Cerebellar nuclear complex (tissue), 1 donor: ENCODE measurements around the gene PCYOX1L.
"Not testable (repeated sequence)": the region's sequence is repeated elsewhere in the genome, so short reads cannot be mapped to it uniquely, and the experiment has no call there.

ENCODE experiments used
- DNase-seq, 2 experiments: peaks; one replicate each; lab custom pipeline; 2025; lab: John Stamatoyannopoulos, UW

Gene PCYOX1L

DNA sequence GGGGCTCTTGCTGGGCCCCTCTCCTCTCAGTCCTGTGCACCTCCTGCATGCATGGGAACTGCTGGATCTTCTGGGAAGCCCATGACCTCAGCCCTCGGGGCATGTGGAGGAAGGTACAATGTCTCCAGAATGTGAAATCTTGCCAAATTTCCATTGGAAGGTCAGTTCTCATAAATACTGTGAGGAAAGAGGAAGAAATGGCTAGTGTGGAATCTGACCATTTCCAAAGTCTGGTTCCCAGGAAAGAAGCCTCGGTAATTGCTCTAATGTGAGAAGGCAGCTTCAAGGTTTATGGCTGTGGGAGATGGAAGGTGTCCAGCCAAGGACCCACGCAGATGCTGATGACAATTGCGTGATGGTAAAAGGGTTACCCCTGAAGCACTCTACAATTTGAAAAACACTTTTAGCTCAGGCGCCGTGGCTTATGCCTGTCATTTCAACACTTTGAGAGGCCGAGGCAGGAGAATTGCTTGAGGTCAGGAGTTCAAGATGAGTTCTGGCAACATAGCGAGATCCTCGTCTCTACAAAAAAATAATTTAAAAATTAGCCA, 29.3 kb downstream of the PCYOX1L start:
- no peak for DNase-seq

DNA sequence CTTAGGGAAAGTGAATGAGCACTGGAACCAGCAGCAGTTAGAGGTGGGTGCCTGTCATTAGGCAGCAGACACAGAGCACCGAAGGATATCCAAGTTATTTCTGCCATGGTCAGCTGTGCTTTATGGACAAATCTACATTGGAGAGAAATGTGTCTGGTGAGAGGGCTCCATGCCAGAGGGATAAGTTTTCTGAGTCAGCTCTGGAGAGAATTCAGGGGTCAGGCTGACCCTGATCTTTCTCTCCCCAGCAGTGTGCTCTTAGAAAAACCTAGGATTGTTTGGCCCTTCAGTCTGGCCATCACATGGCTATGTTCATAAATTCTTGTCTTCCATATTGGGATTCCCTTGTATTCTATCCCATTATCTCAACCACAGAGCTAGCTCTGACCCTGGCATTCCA, 30.1 kb downstream of the PCYOX1L start:
- no peak for DNase-seq

DNA sequence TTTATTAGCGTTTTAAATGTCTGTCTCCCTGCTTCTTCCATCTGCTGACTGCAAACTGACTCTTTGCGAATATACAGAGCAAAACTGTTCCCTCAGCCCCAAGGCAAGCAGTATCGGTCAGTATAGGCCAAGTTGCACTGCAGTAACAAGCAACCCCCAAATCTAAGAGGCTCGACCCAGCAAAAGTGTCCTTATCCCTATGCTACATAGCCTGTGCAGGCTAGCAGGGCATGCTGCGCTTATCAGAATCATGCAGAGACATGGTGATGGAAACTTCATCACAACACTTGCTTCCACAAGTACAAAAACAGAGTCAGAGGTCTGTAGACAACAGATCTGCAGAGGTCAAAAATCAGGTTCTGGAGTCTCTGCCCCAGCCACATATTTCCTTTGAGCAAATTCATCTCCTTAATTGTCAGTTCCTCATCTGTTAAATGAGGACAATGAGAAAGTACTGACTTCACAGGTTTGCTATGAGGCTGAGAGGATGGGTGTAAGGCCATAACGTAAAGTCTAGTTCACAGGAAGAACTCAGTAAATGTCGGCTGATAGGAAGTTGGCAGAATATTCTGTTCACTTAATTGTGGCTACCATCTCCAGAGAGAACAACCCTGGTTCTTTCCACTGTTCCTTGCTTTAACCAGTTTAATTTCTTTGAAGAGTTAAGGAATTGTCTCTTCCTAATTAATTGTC, 30.8 kb downstream of the PCYOX1L start:
- DNase-seq: no peak

DNA sequence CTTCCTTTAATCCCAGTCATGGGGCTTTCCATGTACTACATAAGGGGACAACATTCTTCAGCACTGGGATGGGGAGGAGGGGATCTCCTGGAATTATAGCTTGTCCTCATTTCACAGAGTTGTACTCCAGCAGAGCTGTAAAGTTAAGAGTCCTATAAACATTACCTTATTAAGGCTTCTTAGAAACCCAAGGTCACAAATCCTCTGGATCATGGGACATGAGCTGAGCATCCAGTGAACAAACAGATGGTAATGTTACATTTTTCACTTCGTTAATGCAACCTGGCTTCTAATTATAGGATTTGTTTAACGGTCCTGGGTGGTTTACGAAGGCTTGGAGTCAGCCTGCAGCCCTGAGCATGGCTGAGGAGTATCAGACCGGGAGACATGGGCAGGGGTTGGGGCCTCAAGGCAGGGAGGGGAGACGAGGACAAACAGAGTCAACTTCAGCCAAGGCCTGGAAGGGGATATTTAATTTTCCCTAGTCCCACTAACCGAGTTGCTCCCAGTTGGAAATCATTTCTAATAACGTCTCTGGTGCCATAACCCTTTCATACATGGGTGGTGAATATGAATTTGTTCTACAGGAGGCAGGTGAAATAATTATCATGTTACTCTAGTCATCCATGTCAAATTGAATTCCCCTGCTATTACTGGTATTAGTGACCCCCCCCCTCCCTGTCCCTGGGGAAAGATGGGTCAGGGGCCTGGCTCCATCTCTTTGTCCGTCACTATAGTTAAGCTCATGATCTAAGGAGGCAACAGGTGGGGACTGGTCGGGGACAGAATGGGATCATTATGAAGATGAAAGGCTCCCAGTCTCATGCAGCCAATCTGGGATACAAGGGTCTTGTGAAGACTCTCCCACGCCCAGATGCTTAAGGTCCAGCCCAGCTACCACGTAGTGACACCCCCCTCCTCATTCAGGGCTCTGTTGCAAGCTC, 32.0 kb downstream of the PCYOX1L start:
- DNase-seq: no peak

DNA sequence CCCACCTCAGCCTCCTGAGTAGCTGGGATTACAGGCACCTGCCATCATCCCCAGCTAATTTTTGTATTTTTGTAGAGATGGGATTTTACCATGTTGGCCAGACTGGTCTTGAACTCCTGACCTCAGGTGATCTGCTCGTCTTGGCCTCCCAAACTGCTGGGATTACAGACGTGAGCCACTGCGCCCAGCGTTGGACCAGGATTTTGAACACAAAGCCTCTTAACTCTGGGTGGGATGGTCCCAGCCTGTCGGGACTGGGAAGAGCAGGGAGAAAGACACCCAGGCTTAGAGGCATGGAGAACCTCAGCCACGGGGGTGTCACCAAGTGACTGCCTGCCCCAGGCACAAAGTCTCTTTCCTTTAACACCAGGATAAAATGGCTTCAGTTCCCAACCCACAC, 33.2 kb downstream of the PCYOX1L start:
- not testable (repeated sequence) for DNase-seq

DNA sequence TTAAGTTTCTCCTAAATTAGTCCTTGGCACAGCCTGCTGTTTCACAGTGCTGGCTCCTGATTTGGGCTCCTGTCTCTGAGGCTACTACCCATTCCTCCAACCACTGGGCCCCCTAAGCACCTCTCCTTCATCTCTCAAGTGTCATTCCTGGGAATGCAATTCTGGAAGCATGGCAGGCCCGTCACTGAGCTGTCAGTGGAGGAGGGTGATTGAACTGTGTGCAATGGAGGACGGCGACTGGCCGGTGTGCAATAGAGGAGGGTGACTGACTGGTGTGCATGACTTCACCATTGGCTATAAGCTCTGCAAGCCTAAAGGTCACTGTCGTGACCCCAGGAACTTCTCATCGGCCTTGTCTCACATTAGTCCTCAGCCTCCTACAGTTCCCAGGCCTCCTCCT, 33.7 kb downstream of the PCYOX1L start:
- no peak for DNase-seq

DNA sequence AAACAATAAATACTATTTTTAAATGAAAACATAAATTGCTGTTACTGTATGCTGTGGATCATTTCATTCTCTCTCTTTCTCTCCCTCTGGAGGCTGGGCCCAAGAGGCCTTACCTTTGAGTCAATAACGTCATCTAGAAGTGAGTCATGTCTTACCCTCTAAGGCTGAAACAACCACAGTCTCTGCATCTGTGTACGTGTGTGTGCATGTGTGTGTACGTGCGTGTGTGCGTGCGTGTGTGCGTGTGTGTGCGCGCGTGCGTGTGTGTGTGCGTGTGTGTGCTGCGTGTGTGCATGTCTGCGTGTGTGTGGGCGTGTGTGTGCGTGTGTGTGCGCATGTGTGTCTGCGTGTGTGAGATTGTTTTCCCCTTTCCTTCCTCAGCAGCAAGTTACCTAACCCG, 34.9 kb downstream of the PCYOX1L start:
- DNase-seq: no peak

DNA sequence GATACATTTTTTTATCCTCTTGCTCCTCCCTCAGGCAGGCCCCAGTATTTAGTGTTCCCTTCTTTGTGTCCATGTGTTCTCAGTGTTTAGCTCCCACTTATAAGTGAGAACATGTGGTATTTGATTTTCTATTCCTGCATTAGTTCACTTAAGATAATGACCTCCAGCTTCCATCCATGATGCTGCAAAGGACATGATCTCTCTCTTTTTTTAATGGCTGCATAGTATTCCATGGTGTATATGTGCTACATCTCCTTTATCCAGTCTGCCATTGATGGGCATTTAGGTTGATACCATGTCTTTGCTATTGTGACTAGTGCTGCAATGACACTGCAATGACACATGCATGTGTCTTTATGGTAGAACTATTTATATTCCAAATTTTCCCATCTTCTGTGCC, 37.1 kb downstream of the PCYOX1L start:
- not testable (repeated sequence) for DNase-seq

DNA sequence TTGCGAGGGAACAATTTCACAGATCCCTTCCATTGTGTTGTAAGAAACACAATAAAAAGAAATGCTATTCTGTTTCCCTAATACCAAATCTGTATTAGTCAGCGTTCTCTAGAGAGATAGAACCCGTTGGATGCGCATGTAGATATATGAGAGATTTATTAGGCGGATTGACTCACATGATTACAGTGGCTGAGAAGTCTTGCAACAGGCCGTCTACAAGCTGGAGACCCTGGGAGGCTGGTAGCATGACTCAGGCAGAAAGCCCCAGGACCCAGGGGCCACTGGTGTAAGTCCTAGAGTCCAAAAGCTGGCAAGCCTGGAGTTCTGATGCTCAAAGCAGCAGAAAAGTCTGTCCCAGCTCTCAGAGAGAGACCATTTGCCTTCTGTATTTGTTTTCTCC, 39.7 kb downstream of the PCYOX1L start:
- DNase-seq: no peak

DNA sequence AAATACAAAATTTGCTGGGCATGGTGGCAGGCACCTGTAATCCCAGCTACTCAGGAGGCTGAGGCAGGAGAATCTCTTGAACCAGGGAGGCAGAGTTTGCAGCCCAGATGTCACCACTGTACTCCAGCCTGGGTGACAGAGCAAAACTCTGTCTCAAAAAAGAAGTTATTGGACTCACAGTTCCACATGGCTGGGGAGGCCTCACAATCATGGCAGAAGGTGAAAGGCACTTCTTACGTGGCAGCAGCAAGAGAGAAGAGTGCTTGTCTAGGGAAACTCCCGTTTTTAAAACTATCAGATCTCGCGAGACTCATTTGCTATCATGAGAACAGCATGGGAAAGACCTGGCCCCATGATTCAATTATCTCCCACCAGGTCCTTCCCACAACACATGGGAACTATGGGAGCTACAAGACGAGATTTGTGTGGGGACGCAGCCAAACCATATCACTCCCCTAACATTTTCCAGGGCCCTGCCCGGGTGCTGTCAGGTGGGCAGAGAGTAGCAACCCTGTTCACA, 41.0 kb downstream of the PCYOX1L start:
- not testable (repeated sequence) for DNase-seq

DNA sequence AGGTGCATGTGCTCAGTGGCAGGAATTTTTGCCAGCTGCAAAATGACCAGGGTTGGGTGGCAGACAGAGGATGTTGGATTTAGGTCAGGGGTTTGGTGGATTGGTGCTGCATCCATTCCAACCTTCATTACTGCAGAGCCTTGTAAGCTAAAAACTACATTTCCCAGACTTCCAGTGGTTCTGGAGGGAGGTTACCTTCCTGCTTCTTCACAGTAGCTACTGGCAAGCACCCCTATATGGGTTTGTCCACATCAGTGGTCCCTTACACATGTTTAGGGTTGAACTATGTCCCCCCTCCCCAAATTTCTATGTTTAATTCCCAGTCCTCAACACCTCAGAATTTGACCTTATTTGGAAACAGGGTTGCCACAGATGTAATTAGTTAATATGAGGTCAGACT, 41.9 kb downstream of the PCYOX1L start:
- no peak for DNase-seq

DNA sequence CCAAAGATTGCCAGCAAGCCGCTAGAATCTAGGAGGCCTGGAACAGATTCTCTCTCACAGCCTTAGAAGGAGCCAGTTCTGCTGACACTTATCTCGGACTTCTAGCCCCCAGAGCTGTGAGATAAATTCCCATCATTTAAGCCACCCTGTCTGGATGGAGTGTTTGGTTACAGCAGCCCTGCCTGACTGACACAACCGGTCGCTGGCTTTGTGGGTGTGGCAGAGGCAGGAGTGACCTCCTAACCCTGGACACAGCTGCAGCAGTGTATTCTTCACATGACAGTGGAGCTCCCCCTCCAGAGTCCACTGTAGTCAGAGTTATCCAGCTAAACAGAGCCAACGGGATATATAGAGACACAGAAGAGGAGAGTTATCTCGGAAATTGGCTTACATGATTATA, 42.5 kb downstream of the PCYOX1L start:
- DNase-seq: no peak

DNA sequence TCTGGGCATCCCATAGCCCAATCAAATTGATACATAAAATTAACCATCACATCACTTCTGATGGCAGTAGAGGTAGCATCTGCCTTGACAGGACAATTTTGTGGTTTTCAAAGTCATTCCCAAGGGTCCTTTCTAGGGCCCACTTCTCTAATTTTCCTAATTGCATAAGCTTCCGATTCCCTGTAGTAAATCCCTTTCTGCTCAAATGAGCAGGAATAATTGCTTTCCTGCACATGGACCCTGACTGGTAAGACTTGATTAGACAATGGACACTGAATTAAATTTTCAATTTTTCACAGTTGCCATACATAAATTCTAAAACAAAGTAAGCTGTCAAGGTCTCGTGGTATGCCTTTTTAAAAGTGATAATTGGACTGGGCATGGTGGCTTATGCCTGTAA, 43.2 kb downstream of the PCYOX1L start:
- DNase-seq: no peak

DNA sequence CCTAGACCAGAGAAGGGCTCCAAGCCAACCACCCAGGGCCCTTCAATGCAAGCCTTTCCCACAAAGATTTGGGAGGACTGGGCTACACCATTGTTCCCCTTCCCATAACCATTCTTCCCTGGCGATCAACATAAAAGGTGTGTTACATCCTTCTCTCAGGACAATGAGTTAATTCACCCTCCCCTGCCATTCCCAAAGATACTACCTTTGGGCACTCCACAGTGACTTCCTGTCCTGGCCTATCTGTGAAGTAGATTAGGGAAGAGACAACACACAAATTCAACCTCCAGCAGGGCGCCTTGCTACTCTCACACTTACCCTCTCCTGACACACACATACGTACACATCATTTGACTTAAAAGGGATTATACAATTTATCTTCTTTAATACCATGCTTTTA, 44.4 kb downstream of the PCYOX1L start:
- no peak for DNase-seq

DNA sequence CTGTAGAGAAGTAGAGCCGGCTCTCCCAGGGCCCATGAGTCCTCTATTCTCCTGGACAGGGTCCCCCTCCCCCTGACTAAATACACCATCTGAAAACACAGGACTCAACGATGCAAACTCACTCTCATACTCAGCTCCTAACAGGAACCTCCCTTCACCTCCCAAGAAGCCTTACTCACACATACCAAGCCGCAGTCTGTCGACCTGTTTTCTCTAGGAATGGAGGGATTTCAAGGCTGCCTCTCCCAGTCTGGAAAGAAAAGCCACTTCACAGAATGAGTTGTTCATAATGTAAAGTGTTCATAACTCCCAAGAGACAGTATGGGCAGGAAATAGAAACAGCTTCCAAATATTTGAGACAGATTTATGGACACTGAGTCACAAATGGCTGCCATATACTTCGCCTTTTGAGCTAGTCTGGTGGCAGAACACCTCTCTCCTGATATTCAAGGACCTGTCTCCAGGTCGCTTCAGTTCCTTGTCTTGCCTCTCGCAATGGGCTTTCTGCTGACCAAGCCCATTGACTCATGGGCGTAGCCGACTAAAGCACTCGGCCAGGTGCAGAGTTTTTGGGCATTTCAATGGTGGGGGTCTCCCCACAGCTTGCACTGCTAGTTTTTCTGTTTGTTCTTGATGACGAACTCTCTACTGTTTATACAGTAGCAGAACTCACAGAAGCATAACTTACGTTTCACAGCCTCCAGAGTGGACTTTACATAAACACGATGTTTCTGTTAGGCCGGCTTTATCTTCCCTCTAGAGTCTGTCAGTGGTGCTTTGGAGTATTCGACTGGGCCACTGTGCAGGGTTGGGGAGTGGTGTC, 46.3 kb downstream of the PCYOX1L start:
- DNase-seq: no peak

DNA sequence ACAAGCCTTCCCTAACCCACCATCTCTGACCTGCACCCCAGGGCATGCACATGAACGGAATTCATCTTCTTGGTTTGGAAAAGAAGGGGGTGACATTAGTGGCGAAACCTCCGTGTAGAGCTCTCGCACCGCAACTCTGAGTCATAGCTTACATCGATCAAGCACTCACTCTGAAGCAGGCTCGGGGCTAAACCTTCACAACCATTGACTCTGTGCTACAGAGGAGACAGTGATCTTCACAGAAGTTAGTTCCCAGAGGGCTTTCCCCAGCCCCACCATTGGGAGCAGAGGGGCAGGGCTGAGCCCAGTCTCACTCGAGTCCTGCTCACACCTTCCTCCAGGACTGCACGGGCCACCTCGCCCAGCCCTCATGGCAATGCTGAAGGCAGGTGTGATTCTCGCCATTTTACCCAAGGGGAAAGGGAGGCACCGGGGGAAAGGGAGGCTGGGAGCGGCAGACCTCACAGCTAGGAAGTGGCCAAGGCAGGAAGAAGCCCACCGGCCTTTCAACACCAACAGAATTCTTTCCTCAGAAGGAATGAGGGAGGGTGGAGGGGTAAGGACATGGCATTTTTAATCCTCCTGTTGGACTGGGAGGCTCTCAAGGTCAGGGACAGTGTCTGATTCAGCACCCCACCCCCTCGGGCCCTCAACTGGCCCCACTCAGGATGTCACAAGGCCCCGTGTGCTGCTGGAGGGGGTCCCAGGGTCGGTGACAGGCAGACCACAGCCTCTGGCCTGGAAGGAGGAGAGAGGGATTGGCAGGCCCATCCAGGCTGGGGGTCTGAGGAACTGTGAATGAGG, 47.1 kb downstream of the PCYOX1L start:
- DNase-seq: no peak

DNA sequence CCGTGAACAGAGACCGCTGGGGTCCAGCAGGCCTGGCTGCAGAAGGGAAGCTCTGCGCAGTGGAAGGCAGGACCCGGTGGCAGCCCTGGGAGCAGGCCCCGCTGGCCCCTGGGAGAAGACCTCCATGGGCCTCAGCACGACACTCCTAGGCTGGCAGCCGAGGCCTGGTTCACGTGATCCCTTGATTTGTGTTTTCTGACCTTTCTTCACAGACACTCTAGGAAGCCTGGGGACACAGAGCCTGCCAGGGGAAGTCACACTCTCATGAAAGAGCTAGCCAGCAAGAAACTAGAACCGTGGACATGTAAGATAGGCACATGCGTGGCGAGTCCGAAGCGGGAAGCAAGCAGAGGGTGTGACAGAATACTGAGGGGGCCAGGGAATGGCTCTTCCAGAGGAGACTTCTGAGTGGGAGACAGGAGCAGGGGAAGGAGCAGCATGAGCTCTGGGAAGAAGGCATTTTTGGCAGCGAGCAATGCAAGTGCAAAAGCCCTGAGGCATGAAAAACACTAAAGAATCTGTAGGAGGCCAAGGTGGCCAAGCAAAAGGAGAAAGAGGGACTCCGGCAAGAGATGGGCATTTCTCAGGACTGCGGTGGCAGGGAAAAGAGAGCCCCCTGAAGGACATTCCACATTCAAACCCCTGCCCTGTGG, 47.8 kb downstream of the PCYOX1L start:
- no peak for DNase-seq

DNA sequence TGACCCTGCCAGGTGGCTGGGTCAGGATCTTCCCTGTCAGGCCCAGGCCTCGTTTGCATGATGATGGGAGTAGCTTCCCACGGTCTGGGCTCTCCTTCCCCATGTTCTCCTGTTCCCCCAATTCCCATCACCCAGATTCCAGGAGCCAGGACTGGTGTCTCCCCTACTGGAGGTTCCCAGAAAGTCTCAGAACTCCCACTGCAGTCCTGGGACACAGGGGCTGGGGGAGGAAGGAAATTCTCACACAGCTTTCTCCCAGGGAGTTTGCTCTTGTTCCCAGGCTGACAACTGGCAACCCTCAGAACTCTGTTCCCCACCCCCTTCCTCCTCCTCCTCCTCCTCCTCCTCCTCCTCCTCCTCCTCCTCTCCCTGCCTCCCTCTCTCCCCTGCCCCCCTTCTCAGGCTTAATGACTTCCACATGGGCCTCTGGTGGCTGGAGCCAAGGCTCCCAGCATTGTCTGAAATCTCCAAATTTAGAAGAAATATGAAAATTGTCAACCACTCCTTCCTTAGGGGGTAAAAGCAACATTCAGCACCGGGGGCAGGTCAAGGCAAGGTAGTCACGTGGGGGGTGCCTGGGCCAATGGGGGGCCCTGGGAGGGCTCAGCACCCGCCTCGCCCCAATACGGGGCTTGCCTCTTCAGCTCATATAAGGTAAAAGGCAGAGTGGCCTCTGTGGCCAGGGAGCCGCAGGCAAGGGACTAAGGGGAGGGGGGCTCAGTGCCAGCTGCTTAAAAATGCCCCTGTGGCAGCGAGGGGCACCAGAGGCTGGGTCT, 48.5 kb downstream of the PCYOX1L start:
- no peak for DNase-seq

DNA sequence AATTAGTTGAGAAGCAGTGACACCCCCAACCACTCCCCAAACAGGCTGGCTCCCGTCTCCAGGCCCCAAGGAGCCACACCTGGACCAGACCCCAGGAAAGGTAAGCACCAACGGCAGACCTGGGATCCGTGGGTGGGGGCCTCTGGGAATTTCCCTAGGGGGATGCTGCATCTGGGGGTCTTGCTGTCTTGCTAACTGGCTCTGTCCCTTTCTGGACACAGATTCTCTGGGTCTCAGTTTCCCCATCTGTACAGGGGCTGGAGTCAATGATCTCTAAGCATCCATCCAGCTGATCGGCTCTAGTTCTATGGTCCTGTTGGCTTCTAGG, 49.1 kb downstream of the PCYOX1L start:
- DNase-seq: no peak
